GM12878 (cell line): ENCODE measurements around the gene LIN7B.

ENCODE experiments used
- CTCF ChIP-seq, 3 experiments: IDR thresholded peaks in 2 of 3; conservative IDR thresholded peaks in 1 of 3; 2 replicates each; pipeline ENCODE4 v1.5.1; 2011; ENCODE audit warnings: low read depth in 3 of 3, low read length in 3 of 3, mild to moderate bottlenecking in 3 of 3, control low read depth in 2 of 3, moderate library complexity in 2 of 3, inconsistent platforms in 1 of 3, mixed read lengths in 1 of 3; ENCODE audit not compliant: control insufficient read depth in 2 of 3, insufficient read depth in 1 of 3; ENCODE audit errors: extremely low read depth in 1 of 3
- EGR1 ChIP-seq, 2 experiments: IDR thresholded peaks; 1 replicate in 1 of 2; 2 replicates in 1 of 2; pipeline ENCODE4 v1.6.1; 2011 to 2012; ENCODE audit warnings: low read depth in 2 of 2, low read length in 2 of 2, borderline replicate concordance in 1 of 2, mild to moderate bottlenecking in 1 of 2, moderate library complexity in 1 of 2
- EP300 ChIP-seq, 2 experiments: fragments of 150-350 bp in 1 of 2; IDR thresholded peaks; 2 replicates each; pipeline ENCODE4 v1.6.1; 2011 to 2012; ENCODE audit warnings: low read depth in 2 of 2, low read length in 2 of 2, borderline replicate concordance in 1 of 2, improper control_type of control experiment in 1 of 2, inconsistent platforms in 1 of 2; ENCODE audit not compliant: control insufficient read depth in 1 of 2
- ESRRA ChIP-seq: IDR thresholded peaks from 2 replicates; pipeline ENCODE4 v1.6.1; 2012; ENCODE audit warnings: mild to moderate bottlenecking, low read length, improper control_type of control experiment
- POLR2A ChIP-seq: IDR thresholded peaks from 2 replicates; pipeline ENCODE4 v1.6.1; 2011; ENCODE audit warnings: low read depth, mild to moderate bottlenecking, low read length
- SMC3 ChIP-seq: IDR thresholded peaks from 2 replicates; pipeline ENCODE4 v1.6.1; 2011; ENCODE audit warnings: low read length, improper control_type of control experiment, borderline replicate concordance

GRCh38 chr19:49150106-49150943 lies 36.2 kb downstream of the LIN7B start:
- TF ChIP-seq CTCF (IDR thresholded peaks at IDR 0.05 in 2 of 3, conservative IDR thresholded peaks at IDR 0.05 in 1 of 3; ENCODE audit: control insufficient read depth in 2 of 3, extremely low read depth in 1 of 3, insufficient read depth in 1 of 3, low read depth in 3 of 3, low read length in 3 of 3) (no peak), POLR2A (no peak), EGR1 (IDR thresholded peaks at IDR 0.05; ENCODE audit: borderline replicate concordance in 1 of 2, low read depth in 2 of 2, low read length in 2 of 2) (no peak), ESRRA (no peak), EP300 (IDR thresholded peaks at IDR 0.05; ENCODE audit: borderline replicate concordance in 1 of 2, control insufficient read depth in 1 of 2, low read depth in 2 of 2, low read length in 2 of 2) (no peak), SMC3 (no peak)
